Ovary (tissue), 9 donors: ENCODE data around the gene GARIN1A. TPM values are rescaled to one million over a fixed set of nuclear protein-coding genes. Genes with fewer than 3 reads are reported as not detected.

Experiments
- DNase-seq, 5 donors: peaks; one replicate each; pipeline ENCODE4 v3.0.0-alpha.2; 2019 to 2020
- H3K27ac ChIP-seq, 2 donors: fragments of 200-600 bp; one replicate each; pipeline versions ENCODE4 v1.5.1 to v1.8.0; 2019 to 2022
- H3K27me3 ChIP-seq: fragments of 200-600 bp; one replicate; pipeline ENCODE4 v1.8.0; 2022
- H3K36me3 ChIP-seq: fragments of 200-600 bp; sonication (generic); one replicate; pipeline ENCODE4 v1.5.1; 2019
- H3K4me1 ChIP-seq: one replicate; pipeline ENCODE4 v1.8.1; 2013; ENCODE audit warnings: mild to moderate bottlenecking, moderate library complexity; ENCODE audit not compliant: insufficient read depth
- H3K4me3 ChIP-seq: fragments of 200-600 bp; sonication (generic); one replicate; pipeline ENCODE4 v1.5.1; 2017
- H3K9me3 ChIP-seq, 2 donors: fragments of 200-600 bp in 1 of 2; sonication (generic) in 1 of 2; one replicate each; pipeline versions ENCODE4 v1.5.1 to v1.8.1; 2013 to 2019; ENCODE audit warnings: mild to moderate bottlenecking in 1 of 2, moderate library complexity in 1 of 2
- CTCF ChIP-seq, 3 donors: fragments of 450-650 bp in 2 of 3; fragments of 200-600 bp in 1 of 3; IDR thresholded peaks; one replicate each; pipeline versions ENCODE4 v1.5.1 to v1.8.0; 2016 to 2022; ENCODE audit warnings: antibody characterized with exemption in 3 of 3, mild to moderate bottlenecking in 1 of 3
- EP300 ChIP-seq: sonication (generic); formaldehyde crosslinking; IDR thresholded peaks from one replicate; pipeline ENCODE4 v1.6.1; 2017; ENCODE audit warnings: antibody characterized with exemption
- POLR2A ChIP-seq: fragments of 450-650 bp; IDR thresholded peaks from one replicate; pipeline ENCODE4 v1.6.1; 2017; ENCODE audit warnings: antibody characterized with exemption, mild to moderate bottlenecking, moderate library complexity
- WGBS, 3 donors: extraction: QIAGEN DNeasy Blood & Tissue Kit in 1 of 3; methylation state at CpG; one replicate each; pipeline versions ENCODE4 v1.1.5 to v1.1.7; 2013 to 2017; 5-methylcytosine and 5-hydroxymethylcytosine counted together
- intact Hi-C, 4 donors: fragments of 100-400 bp; cut with DNase I; formaldehyde crosslinking; loops; one replicate each; pipeline versions ENCODE4 v1.11.0 to v1.15.1; 2022 to 2023
- polyA plus RNA-seq, 2 donors: library from polyadenylated mRNA; stranded (reverse); fragments of 200-250 nt in 1 of 2; fragments of 350-450 nt in 1 of 2; fragmentation: Illumina TruSeq in 1 of 2; extraction: RNeasy Lipid Tissue Mini Kit (QIAGEN cat#74804) in 1 of 2; gene quantifications; one replicate each; pipeline ENCODE4 v1.2.3, GENCODE V29; 2013 to 2014
- total RNA-seq, 7 donors: library from RNA; depleted of rRNA in 2 of 7; stranded (reverse); fragments of >200 nt in 2 of 7; fragmentation: NEBNext Ultra II Directional in 3 of 7; extraction: Animal tissue kit (Norgen Biotek cat#: 25700) in 3 of 7; gene quantifications; one replicate each; pipeline versions ENCODE4 v1.1.0 to v1.2.4, GENCODE V29; 2016 to 2023
- donor health status: DM: no; HTN: no; CAD: no; lungs with moderate emphysema.
- donor health status: DM: no; HTN: no; CAD: no.
- donor health status: Bipolar disorder and iron deficiency.
- donor health status: DM: yes; HTN: yes; CAD: no.
- donor health status: DM: no; HTN: no; CAD: no.
- donor health status: DM: yes; HTN: yes; CAD: no.

GARIN1A gene
- total and polyA plus RNA-seq, 9 donors: 0.36 to 4.0 (median 1.3) TPM

GRCh38 chr7:128699895-128700294 lies 27.8 kb downstream of the GARIN1A start:
- DNase-seq: no peak
- no peaks in the 10 kb centered on the region for H3K4me1 ChIP-seq
- no peaks in the 10 kb centered on the region for H3K9me3 ChIP-seq
- TF ChIP-seq EP300: no peak
- no peak for TF ChIP-seq POLR2A
- no peak for TF ChIP-seq CTCF (IDR thresholded peaks at IDR 0.05)
- H3K27me3 ChIP-seq: no peaks in the 10 kb centered on the region
- H3K27ac ChIP-seq: no peak overlapping the region
- 44 to 59% (median 55%) methylated on average over 1 of the region's 1 CpG for WGBS, 3 donors
- H3K36me3 ChIP-seq: no peaks in the 10 kb centered on the region
- no peak overlapping the region for H3K4me3 ChIP-seq
- intact Hi-C loops: no loop called here

GRCh38 chr7:128701062-128701785 lies 29.1 kb downstream of the GARIN1A start:
- DNase-seq: no peak
- Histone ChIP-seq H3K4me1 (no peaks in the 10 kb centered on the region), H3K9me3 (no peaks in the 10 kb centered on the region), H3K4me3 (no peak overlapping the region), H3K27me3 (no peaks in the 10 kb centered on the region), H3K27ac (no peak overlapping the region), H3K36me3 (no peaks in the 10 kb centered on the region)
- no peak for TF ChIP-seq EP300
- no peak for TF ChIP-seq CTCF (IDR thresholded peaks at IDR 0.05)
- WGBS, 3 donors: 70 to 80% (median 71%) methylated on average over 6 of the region's 6 CpGs
- intact Hi-C loops: no loop called here

GRCh38 chr7:128703609-128704241 lies 31.6 kb downstream of the GARIN1A start:
- Histone ChIP-seq H3K9me3 (no peaks in the 10 kb centered on the region), H3K27me3 (no peaks in the 10 kb centered on the region), H3K27ac (no peak overlapping the region), H3K4me3 (no peak overlapping the region), H3K36me3 (no peaks in the 10 kb centered on the region), H3K4me1 (no peaks in the 10 kb centered on the region)
- intact Hi-C loops: no loop called here
- DNase-seq: no peak
- TF ChIP-seq CTCF (IDR thresholded peaks at IDR 0.05) (no peak), EP300 (no peak), POLR2A (no peak)
- 32 to 46% (median 33%) methylated on average over 7 of the region's 7 CpGs for WGBS, 3 donors

GRCh38 chr7:128705891-128706333 lies 33.8 kb downstream of the GARIN1A start:
- no peaks in the 10 kb centered on the region for H3K36me3 ChIP-seq
- 73 to 83% (median 74%) methylated on average over 3 of the region's 3 CpGs for WGBS, 3 donors
- DNase-seq: no peak
- no peaks in the 10 kb centered on the region for H3K9me3 ChIP-seq
- H3K27me3 ChIP-seq: no peaks in the 10 kb centered on the region
- intact Hi-C loops: no loop called here
- H3K4me3 ChIP-seq: no peak overlapping the region
- H3K4me1 ChIP-seq: no peaks in the 10 kb centered on the region
- H3K27ac ChIP-seq: no peak overlapping the region
- TF ChIP-seq POLR2A (no peak), EP300 (no peak), CTCF (IDR thresholded peaks at IDR 0.05) (no peak)
